Measurements from ENCODE around the gene P4HTM.
A peak's percentile ranks its signal among the peaks of the same experiment; 100 is the strongest.

The P4HTM gene

GRCh38 chr3:49009396-49009795, 19.4 kb downstream of the P4HTM start:
- no peak for DNase-seq

GRCh38 chr3:49012441-49013017, 22.5 kb downstream of the P4HTM start:
- no peak for DNase-seq

- no peak for DNase-seq
Measured at GRCh38 chr3:49013113-49013737, 23.2 kb downstream of the P4HTM start.

- no peak for DNase-seq
Measured at GRCh38 chr3:49013738-49014660, 24.0 kb downstream of the P4HTM start.

- DNase-seq = no peak
Measured at GRCh38 chr3:49015072-49015471, 25.0 kb downstream of the P4HTM start.

GRCh38 chr3:49015765-49016164, 25.7 kb downstream of the P4HTM start:
- DNase-seq = no peak

- DNase-seq = no peak
Measured at GRCh38 chr3:49016414-49017228, 26.6 kb downstream of the P4HTM start.

GRCh38 chr3:49017229-49017970, 27.4 kb downstream of the P4HTM start:
- no peak for DNase-seq

GRCh38 chr3:49017971-49018706, 28.1 kb downstream of the P4HTM start, which contains the start of gene DALRD3:
Gene DALRD3 (minus strand): TSS chr3:49018580. CDS start chr3:49018564, 16 bp downstream.
- no peak for DNase-seq

GRCh38 chr3:49018707-49019006, 28.6 kb downstream of the P4HTM start:
- DNase-seq = no peak

- no peak for DNase-seq
Measured at GRCh38 chr3:49019941-49020329, 29.9 kb downstream of the P4HTM start.

- no peak for DNase-seq
Measured at GRCh38 chr3:49020330-49021212, 30.5 kb downstream of the P4HTM start.

- peak; percentile 90 for DNase-seq
Measured at GRCh38 chr3:49021213-49021812, 31.3 kb downstream of the P4HTM start.

- DNase-seq = peak; percentile 73
Measured at GRCh38 chr3:49021813-49022687, 32.0 kb downstream of the P4HTM start, which contains the start of gene NDUFAF3. Gene NDUFAF3 (plus strand): TSS chr3:49022121. CDS start chr3:49022145, 24 bp downstream.

- DNase-seq = no peak
Measured at GRCh38 chr3:49022688-49023171, 32.7 kb downstream of the P4HTM start.

- DNase-seq = no peak
Measured at GRCh38 chr3:49023775-49024174, 33.7 kb downstream of the P4HTM start.

- no peak for DNase-seq
Measured at GRCh38 chr3:49024449-49024848, 34.4 kb downstream of the P4HTM start.

GRCh38 chr3:49025005-49025792, 35.2 kb downstream of the P4HTM start:
- DNase-seq = no peak
